GM12872 (cell line): Measurements from ENCODE around the gene LMNB1.
A peak's percentile ranks its signal among the peaks of the same experiment; 100 is the strongest.

Source experiments
- TF ChIP-seq, protein P1 (sequence below): IDR thresholded peaks from 3 replicates; pipeline ENCODE4 v1.5.1; 2011; ENCODE audit warnings: low read depth, mild to moderate bottlenecking, low read length, moderate library complexity; ENCODE audit not compliant: insufficient read depth

Gene LMNB1

DNA sequence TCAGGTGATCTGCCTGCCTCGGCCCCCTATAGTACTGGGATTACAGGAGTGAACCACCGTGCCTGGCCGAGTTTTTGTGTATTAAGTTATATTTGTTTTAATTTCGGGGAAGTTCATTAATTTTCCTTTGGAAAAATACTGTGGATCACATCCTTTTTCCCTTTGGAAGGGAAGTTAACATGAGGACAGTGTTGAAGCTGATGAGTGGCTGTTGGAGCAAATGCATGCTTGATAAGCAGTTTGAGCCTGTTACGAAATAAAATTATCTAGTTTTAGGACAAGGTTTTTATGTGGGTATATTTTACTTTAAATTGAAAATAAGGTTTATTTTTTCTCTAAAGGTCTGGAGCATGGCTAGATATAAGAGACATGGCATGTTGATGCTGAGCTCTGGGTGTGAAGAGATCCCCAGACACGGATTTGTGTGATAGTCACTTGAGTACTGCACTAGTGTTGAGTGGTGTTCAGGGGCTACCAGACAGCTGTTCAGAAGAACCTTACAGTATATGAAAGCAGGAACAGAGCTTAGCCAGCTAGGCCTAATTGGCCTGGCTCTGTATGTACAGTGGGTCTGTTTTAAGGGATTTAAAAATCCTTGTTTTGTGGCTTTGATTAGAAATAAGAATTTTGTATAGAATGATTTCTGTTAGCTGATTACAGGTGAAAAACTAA, 17.4 kb downstream of the LMNB1 start:
- TF ChIP-seq, protein P1, sequence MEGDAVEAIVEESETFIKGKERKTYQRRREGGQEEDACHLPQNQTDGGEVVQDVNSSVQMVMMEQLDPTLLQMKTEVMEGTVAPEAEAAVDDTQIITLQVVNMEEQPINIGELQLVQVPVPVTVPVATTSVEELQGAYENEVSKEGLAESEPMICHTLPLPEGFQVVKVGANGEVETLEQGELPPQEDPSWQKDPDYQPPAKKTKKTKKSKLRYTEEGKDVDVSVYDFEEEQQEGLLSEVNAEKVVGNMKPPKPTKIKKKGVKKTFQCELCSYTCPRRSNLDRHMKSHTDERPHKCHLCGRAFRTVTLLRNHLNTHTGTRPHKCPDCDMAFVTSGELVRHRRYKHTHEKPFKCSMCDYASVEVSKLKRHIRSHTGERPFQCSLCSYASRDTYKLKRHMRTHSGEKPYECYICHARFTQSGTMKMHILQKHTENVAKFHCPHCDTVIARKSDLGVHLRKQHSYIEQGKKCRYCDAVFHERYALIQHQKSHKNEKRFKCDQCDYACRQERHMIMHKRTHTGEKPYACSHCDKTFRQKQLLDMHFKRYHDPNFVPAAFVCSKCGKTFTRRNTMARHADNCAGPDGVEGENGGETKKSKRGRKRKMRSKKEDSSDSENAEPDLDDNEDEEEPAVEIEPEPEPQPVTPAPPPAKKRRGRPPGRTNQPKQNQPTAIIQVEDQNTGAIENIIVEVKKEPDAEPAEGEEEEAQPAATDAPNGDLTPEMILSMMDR: no peak

DNA sequence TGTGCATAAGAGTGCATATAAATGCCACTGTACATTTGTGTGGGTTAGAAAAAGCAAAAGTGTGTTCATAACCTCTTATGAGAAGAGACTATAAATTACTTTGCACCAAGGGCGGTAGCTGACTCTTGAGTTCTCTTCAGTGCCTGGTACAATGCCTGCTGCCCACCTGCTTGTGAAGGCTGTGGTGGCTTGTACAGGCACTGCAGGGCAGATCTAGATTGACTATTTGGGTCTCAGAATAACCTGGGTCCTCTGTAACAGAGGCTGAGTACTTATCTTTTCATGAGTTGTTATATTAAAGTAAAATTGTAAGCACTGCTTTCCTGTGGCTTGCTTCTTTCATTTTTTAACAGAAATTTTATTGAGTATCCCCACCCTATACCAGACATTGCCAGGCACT, 22.8 kb downstream of the LMNB1 start:
- TF ChIP-seq, protein P1: no peak

- TF ChIP-seq, protein P1: no peak
These were observed 24.4 kb downstream of the LMNB1 start for GRCh38 chr5:126801174-126801991.

DNA sequence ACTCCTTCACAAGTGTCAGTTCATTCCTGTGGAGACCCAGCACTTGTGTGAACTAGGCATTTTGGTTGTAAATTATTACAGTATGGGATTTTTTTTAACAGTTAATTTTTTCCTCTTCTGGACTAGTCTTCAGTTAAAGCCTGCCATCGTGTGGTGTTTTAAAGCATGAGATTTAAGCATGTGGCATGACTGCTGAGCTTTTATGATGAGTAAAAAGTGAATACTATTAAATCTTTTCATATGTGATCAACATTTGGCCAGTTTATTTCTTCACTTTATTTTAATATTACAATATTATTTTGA, 25.0 kb downstream of the LMNB1 start:
- TF ChIP-seq, protein P1: peak; percentile 30; the same call in 1 of the 3 replicates

DNA sequence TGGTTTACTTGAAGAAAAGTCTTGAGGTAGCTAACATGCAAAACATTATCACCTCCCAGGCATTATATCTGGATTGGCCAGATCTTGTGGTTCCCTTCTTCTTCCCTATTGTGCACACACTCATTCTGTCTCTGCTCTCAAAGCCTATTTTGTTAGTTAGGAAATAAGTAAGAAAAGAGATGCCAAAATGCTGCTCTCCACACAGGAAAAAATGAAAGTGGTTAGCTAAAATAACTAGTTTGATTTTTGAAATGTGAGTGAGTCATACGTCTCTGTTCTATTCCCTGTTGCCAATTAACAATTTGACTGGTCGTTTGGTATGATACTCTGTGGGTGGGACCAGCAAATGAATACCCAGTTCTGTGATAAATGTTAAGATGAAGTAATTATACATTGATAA, 28.1 kb downstream of the LMNB1 start:
- TF ChIP-seq, protein P1: no peak

- TF ChIP-seq, protein P1: peak; percentile 51
These were observed 31.6 kb downstream of the LMNB1 start for GRCh38 chr5:126808521-126808988.

DNA sequence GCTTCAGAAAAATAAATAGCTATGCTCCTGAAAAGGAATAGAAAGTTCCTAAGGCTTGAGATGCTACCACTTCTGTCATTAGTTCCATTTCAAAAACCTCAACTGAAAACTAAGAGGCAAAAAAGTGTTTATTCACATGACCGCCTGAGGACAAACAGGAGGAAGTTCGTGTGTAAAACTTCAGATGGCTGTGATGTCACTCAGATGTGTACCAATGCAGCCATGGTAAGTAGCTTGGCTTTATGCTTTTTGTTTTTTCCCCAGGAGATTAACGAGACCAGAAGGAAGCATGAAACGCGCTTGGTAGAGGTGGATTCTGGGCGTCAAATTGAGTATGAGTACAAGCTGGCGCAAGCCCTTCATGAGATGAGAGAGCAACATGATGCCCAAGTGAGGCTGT, 33.0 kb downstream of the LMNB1 start:
- TF ChIP-seq, protein P1: no peak
